PC-9 (cell line): ENCODE data around the gene LAMA2. TPM values are rescaled to one million over a fixed set of nuclear protein-coding genes. Genes with fewer than 3 reads are reported as not detected.

ENCODE experiments used
- BruUV-seq: library from RNA; stranded (reverse); fragments of 400-500 nt; replicated peaks from 2 replicates; lab custom pipeline; 2021; lab: Mats Ljungman, UMichigan
- CTCF ChIA-PET: fragments of 300-600 bp; sonication (Branson Sonifier 250); formaldehyde crosslinking; loops from one replicate; lab custom pipeline; 2022; ENCODE audit warnings: antibody characterized with exemption; lab: Charles Lee
- POLR2A ChIA-PET: fragments of 300-600 bp; sonication (Branson Sonifier 250); formaldehyde crosslinking; loops from one replicate; lab custom pipeline; 2022; ENCODE audit warnings: antibody characterized with exemption; ENCODE audit not compliant: unreplicated experiment; lab: Charles Lee
- DNase-seq, 2 experiments: peaks; one replicate each; pipeline versions ENCODE4 v3.0.0 to v3.0.0-alpha.2; 2015 to 2022; ENCODE audit warnings: mixed read lengths in 1 of 2
- H2AFZ ChIP-seq: fragments of 200-600 bp; sonication (generic); 2 replicates; pipeline ENCODE4 v1.8.1; 2017; ENCODE audit warnings: antibody characterized with exemption
- H3F3A ChIP-seq: fragments of 200-600 bp; sonication (generic); 2 replicates; pipeline ENCODE4 v1.8.1; 2017; ENCODE audit warnings: antibody characterized with exemption, mild to moderate bottlenecking, low read depth; ENCODE audit not compliant: insufficient read depth
- H3K27ac ChIP-seq: fragments of 200-600 bp; sonication (generic); 2 replicates; pipeline ENCODE4 v1.6.1; 2016; ENCODE audit warnings: mixed run types
- H3K27me3 ChIP-seq: fragments of 200-600 bp; sonication (generic); 2 replicates; pipeline ENCODE4 v1.6.1; 2016; ENCODE audit warnings: low read depth, mixed run types; ENCODE audit not compliant: insufficient read depth
- H3K36me3 ChIP-seq: fragments of 200-600 bp; sonication (generic); 2 replicates; pipeline ENCODE4 v1.6.1; 2016; ENCODE audit warnings: low read depth, mixed run types
- H3K4me1 ChIP-seq: fragments of 200-600 bp; sonication (generic); replicated peaks from 2 replicates; pipeline ENCODE4 v1.6.1; 2016; ENCODE audit warnings: mixed run types; ENCODE audit not compliant: insufficient read depth
- H3K4me2 ChIP-seq: fragments of 200-600 bp; sonication (generic); 2 replicates; pipeline ENCODE4 v1.6.1; 2017; ENCODE audit warnings: mixed run types
- H3K4me3 ChIP-seq: fragments of 200-600 bp; sonication (generic); 2 replicates; pipeline ENCODE4 v1.6.1; 2016; ENCODE audit warnings: mixed run types
- H3K79me2 ChIP-seq: fragments of 200-600 bp; sonication (generic); 2 replicates; pipeline ENCODE4 v1.6.1; 2017; ENCODE audit warnings: low read depth, mixed run types
- H3K9me2 ChIP-seq: fragments of 200-600 bp; sonication (generic); 2 replicates; pipeline ENCODE4 v1.8.1; 2017; ENCODE audit warnings: mild to moderate bottlenecking; ENCODE audit not compliant: insufficient read depth
- H3K9me3 ChIP-seq: fragments of 200-600 bp; sonication (generic); 2 replicates; pipeline ENCODE4 v1.8.1; 2016; ENCODE audit warnings: low read depth; ENCODE audit not compliant: insufficient read depth
- H4K20me1 ChIP-seq: fragments of 200-600 bp; sonication (generic); 2 replicates; pipeline ENCODE4 v1.8.1; 2017; ENCODE audit not compliant: insufficient read depth
- EZH2 ChIP-seq: fragments of 200-600 bp; sonication (generic); IDR thresholded peaks from 2 replicates; pipeline ENCODE4 v1.8.0; 2017; ENCODE audit warnings: antibody characterized with exemption, low read depth
- intact Hi-C: fragments of 100-400 bp; cut with micrococcal nuclease; formaldehyde crosslinking; loops from one replicate; pipeline ENCODE4 v1.10.0; 2022; ENCODE audit not compliant: unreplicated experiment
- total RNA-seq: library from RNA; stranded (reverse); gene quantifications from 2 replicates; pipeline ENCODE4 v1.2.3, GENCODE V29; 2021
- TF ChIP-seq, protein P1 (sequence below): fragments of 200-600 bp; sonication (generic); conservative IDR thresholded peaks from 2 replicates; pipeline ENCODE4 v1.6.1; 2017; ENCODE audit warnings: mixed run types, antibody characterized with exemption, mild to moderate bottlenecking, moderate library complexity

The LAMA2 gene
- total RNA-seq, 1 experiment from 2014 or later: 2.8 TPM

DNA sequence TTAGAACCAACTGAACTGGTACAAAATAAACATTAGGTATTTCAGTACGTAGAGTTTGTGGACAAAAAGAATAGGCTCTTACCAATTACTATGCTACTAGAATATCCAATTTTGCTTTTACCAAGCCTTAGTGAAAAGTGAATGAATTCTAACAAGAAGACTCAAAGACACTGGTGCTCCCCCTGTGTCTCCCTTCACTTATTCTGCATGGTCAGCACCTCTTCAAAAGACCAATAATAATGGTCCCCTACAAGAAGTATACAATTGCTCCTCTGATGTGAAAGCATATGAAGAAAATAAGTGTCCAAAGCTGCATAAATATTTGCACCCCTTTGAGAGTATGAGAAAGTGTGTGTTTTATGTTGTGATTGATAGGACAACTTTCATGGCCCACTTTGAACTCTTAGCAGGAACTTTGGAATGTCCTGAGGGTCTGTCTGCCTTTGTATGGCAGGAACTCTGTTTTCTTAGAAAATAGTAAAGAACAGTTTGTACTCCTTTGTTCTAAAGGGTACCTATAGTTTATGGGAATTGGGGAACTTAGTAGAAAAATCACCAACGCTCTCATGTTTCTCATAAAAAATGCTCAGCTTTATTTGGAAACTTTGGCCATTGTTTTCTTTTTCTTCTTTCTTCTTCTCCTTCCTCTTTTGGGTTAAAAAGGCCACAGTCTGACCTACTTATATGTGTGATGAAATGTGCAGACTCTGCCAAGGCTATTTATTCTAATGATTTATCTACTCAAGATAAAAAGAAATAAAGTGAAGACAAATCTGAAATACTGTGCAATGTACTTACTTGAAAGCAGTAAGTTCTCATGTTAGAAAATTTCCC lies 352.4 kb downstream of the LAMA2 start:
- no TSS peak for BruUV-seq
- no peaks in the 10 kb centered on the region for H3K36me3 ChIP-seq
- no peak for DNase-seq
- ChIA-PET POLR2A (no interaction called here), CTCF (no interaction called here)
- H3K27me3 ChIP-seq: no peaks in the 10 kb centered on the region
- peaks cover 4% of the 10 kb centered on the region; the same call in 1 of the 2 replicates for H3K4me1 ChIP-seq
- no peaks in the 10 kb centered on the region for H4K20me1 ChIP-seq
- H3K79me2 ChIP-seq: no peaks in the 10 kb centered on the region
- no peak overlapping the region for H3K4me2 ChIP-seq
- intact Hi-C loops: no loop called here
- H3K9me3 ChIP-seq: no peaks in the 10 kb centered on the region
- TF ChIP-seq, protein P1, sequence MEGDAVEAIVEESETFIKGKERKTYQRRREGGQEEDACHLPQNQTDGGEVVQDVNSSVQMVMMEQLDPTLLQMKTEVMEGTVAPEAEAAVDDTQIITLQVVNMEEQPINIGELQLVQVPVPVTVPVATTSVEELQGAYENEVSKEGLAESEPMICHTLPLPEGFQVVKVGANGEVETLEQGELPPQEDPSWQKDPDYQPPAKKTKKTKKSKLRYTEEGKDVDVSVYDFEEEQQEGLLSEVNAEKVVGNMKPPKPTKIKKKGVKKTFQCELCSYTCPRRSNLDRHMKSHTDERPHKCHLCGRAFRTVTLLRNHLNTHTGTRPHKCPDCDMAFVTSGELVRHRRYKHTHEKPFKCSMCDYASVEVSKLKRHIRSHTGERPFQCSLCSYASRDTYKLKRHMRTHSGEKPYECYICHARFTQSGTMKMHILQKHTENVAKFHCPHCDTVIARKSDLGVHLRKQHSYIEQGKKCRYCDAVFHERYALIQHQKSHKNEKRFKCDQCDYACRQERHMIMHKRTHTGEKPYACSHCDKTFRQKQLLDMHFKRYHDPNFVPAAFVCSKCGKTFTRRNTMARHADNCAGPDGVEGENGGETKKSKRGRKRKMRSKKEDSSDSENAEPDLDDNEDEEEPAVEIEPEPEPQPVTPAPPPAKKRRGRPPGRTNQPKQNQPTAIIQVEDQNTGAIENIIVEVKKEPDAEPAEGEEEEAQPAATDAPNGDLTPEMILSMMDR: no peak
- no peak for TF ChIP-seq EZH2
- H3F3A ChIP-seq: no peaks in the 10 kb centered on the region
- no peak overlapping the region for H3K4me3 ChIP-seq
- 0 out of 2 replicates have a peak overlapping the region, but pooled peaks have one; percentile 23 for H2AFZ ChIP-seq
- no peak overlapping the region for H3K27ac ChIP-seq
- peaks cover 3% of the 10 kb centered on the region; the same call in 1 of the 2 replicates for H3K9me2 ChIP-seq

DNA sequence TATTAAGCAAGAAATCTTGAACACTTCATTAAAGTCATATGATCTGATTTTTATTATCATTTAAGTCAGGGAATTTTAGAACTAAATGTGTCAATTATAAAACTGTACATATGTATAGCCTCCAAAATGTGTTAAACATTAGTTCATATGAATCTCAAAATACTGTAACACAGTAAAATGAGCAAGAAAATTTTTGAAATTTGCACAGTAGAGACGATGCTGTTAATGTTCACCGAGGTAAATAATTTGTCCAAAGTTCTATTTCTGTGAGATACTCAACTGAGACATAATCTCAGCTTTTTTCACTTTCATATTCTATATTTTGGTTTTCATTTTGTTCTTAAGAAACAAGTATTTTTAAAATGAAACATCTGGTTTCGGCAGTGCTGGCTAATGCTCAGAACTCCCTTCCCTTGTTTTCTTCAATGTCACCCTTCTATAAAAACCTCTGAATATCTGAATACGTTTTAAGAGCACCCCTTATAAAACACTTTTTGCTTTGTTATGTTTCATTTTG lies 353.1 kb downstream of the LAMA2 start:
- no peaks in the 10 kb centered on the region for H4K20me1 ChIP-seq
- H3K79me2 ChIP-seq: no peaks in the 10 kb centered on the region
- POLR2A ChIA-PET: no interaction called here
- no peak for DNase-seq
- H3K27ac ChIP-seq: no peak overlapping the region
- H3K36me3 ChIP-seq: no peaks in the 10 kb centered on the region
- CTCF ChIA-PET: no interaction called here
- H3K9me2 ChIP-seq: peaks cover 3% of the 10 kb centered on the region; the same call in 1 of the 2 replicates
- no peak for TF ChIP-seq EZH2
- TF ChIP-seq, protein P1: no peak
- no peak overlapping the region for H3K4me2 ChIP-seq
- H2AFZ ChIP-seq: no peak overlapping the region
- no peak overlapping the region for H3K4me3 ChIP-seq
- no peaks in the 10 kb centered on the region for H3F3A ChIP-seq
- H3K4me1 ChIP-seq: peaks cover 6% of the 10 kb centered on the region; the same call in 1 of the 2 replicates
- BruUV-seq: no TSS peak
- H3K27me3 ChIP-seq: no peaks in the 10 kb centered on the region
- intact Hi-C loops: no loop called here
- H3K9me3 ChIP-seq: no peaks in the 10 kb centered on the region

DNA sequence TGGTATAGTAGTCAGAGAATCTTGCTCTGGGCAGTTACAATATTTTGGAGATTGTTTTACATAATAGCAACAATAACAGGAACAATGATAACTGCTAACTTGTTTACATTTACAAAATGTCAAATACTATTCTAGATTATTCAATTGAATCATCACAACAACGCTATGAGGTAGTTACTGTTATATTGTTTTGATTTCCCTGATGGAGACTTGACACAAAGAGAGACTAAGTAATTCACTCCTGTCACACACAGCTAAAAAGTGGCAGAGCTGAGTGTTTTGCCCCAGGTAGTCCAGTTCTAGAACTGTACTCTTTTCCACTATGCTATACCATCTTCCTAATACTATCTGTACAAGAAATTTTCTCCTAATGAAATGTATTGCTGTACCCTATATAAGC lies 356.1 kb downstream of the LAMA2 start:
- no TSS peak for BruUV-seq
- CTCF ChIA-PET: no interaction called here

More for the DNA sequence above, 356.1 kb downstream of the LAMA2 start:
- Histone ChIP-seq H3K9me3 (no peaks in the 10 kb centered on the region), H3K79me2 (no peaks in the 10 kb centered on the region), H3K9me2 (peaks cover 3% of the 10 kb centered on the region; the same call in 1 of the 2 replicates), H3K4me3 (no peak overlapping the region), H3F3A (no peaks in the 10 kb centered on the region), H3K27ac (no peak overlapping the region), H3K27me3 (no peaks in the 10 kb centered on the region), H4K20me1 (no peaks in the 10 kb centered on the region), H3K4me2 (no peak overlapping the region), H3K36me3 (no peaks in the 10 kb centered on the region), H3K4me1 (peaks cover 6% of the 10 kb centered on the region; the same call in 1 of the 2 replicates), H2AFZ (no peak overlapping the region)
- DNase-seq: no peak
- TF ChIP-seq, protein P1: no peak
- no peak for TF ChIP-seq EZH2
- intact Hi-C loops: no loop called here
- POLR2A ChIA-PET: interaction anchor here (0.6 kb wide), 1 partner anchor 347 kb away, joined by 8 read pairs; no protein-coding TSS in a partner anchor
